PC-9 (cell line): ENCODE data around the gene FMR1. TPM values are rescaled to one million over a fixed set of nuclear protein-coding genes. Genes with fewer than 3 reads are reported as not detected.

Experiments
- BruUV-seq: library from RNA; stranded (reverse); fragments of 400-500 nt; replicated peaks from 2 replicates; lab custom pipeline; 2021; lab: Mats Ljungman, UMichigan
- CTCF ChIA-PET: fragments of 300-600 bp; sonication (Branson Sonifier 250); formaldehyde crosslinking; loops from one replicate; lab custom pipeline; 2022; ENCODE audit warnings: antibody characterized with exemption; lab: Charles Lee
- POLR2A ChIA-PET: fragments of 300-600 bp; sonication (Branson Sonifier 250); formaldehyde crosslinking; loops from one replicate; lab custom pipeline; 2022; ENCODE audit warnings: antibody characterized with exemption; ENCODE audit not compliant: unreplicated experiment; lab: Charles Lee
- DNase-seq, 2 experiments: peaks; one replicate each; pipeline versions ENCODE4 v3.0.0 to v3.0.0-alpha.2; 2015 to 2022; ENCODE audit warnings: mixed read lengths in 1 of 2
- H2AFZ ChIP-seq: fragments of 200-600 bp; sonication (generic); 2 replicates; pipeline ENCODE4 v1.8.1; 2017; ENCODE audit warnings: antibody characterized with exemption
- H3F3A ChIP-seq: fragments of 200-600 bp; sonication (generic); 2 replicates; pipeline ENCODE4 v1.8.1; 2017; ENCODE audit warnings: antibody characterized with exemption, mild to moderate bottlenecking, low read depth; ENCODE audit not compliant: insufficient read depth
- H3K27ac ChIP-seq: fragments of 200-600 bp; sonication (generic); 2 replicates; pipeline ENCODE4 v1.6.1; 2016; ENCODE audit warnings: mixed run types
- H3K27me3 ChIP-seq: fragments of 200-600 bp; sonication (generic); 2 replicates; pipeline ENCODE4 v1.6.1; 2016; ENCODE audit warnings: low read depth, mixed run types; ENCODE audit not compliant: insufficient read depth
- H3K36me3 ChIP-seq: fragments of 200-600 bp; sonication (generic); 2 replicates; pipeline ENCODE4 v1.6.1; 2016; ENCODE audit warnings: low read depth, mixed run types
- H3K4me1 ChIP-seq: fragments of 200-600 bp; sonication (generic); replicated peaks from 2 replicates; pipeline ENCODE4 v1.6.1; 2016; ENCODE audit warnings: mixed run types; ENCODE audit not compliant: insufficient read depth
- H3K4me2 ChIP-seq: fragments of 200-600 bp; sonication (generic); 2 replicates; pipeline ENCODE4 v1.6.1; 2017; ENCODE audit warnings: mixed run types
- H3K4me3 ChIP-seq: fragments of 200-600 bp; sonication (generic); 2 replicates; pipeline ENCODE4 v1.6.1; 2016; ENCODE audit warnings: mixed run types
- H3K79me2 ChIP-seq: fragments of 200-600 bp; sonication (generic); 2 replicates; pipeline ENCODE4 v1.6.1; 2017; ENCODE audit warnings: low read depth, mixed run types
- H3K9me2 ChIP-seq: fragments of 200-600 bp; sonication (generic); 2 replicates; pipeline ENCODE4 v1.8.1; 2017; ENCODE audit warnings: mild to moderate bottlenecking; ENCODE audit not compliant: insufficient read depth
- H3K9me3 ChIP-seq: fragments of 200-600 bp; sonication (generic); 2 replicates; pipeline ENCODE4 v1.8.1; 2016; ENCODE audit warnings: low read depth; ENCODE audit not compliant: insufficient read depth
- H4K20me1 ChIP-seq: fragments of 200-600 bp; sonication (generic); 2 replicates; pipeline ENCODE4 v1.8.1; 2017; ENCODE audit not compliant: insufficient read depth
- EZH2 ChIP-seq: fragments of 200-600 bp; sonication (generic); IDR thresholded peaks from 2 replicates; pipeline ENCODE4 v1.8.0; 2017; ENCODE audit warnings: antibody characterized with exemption, low read depth
- intact Hi-C: fragments of 100-400 bp; cut with micrococcal nuclease; formaldehyde crosslinking; loops from one replicate; pipeline ENCODE4 v1.10.0; 2022; ENCODE audit not compliant: unreplicated experiment
- total RNA-seq: library from RNA; stranded (reverse); gene quantifications from 2 replicates; pipeline ENCODE4 v1.2.3, GENCODE V29; 2021
- TF ChIP-seq, protein P1 (sequence below): fragments of 200-600 bp; sonication (generic); conservative IDR thresholded peaks from 2 replicates; pipeline ENCODE4 v1.6.1; 2017; ENCODE audit warnings: mixed run types, antibody characterized with exemption, mild to moderate bottlenecking, moderate library complexity

The FMR1 gene
- total RNA-seq, 1 experiment from 2014 or later = 99.9 TPM

DNA sequence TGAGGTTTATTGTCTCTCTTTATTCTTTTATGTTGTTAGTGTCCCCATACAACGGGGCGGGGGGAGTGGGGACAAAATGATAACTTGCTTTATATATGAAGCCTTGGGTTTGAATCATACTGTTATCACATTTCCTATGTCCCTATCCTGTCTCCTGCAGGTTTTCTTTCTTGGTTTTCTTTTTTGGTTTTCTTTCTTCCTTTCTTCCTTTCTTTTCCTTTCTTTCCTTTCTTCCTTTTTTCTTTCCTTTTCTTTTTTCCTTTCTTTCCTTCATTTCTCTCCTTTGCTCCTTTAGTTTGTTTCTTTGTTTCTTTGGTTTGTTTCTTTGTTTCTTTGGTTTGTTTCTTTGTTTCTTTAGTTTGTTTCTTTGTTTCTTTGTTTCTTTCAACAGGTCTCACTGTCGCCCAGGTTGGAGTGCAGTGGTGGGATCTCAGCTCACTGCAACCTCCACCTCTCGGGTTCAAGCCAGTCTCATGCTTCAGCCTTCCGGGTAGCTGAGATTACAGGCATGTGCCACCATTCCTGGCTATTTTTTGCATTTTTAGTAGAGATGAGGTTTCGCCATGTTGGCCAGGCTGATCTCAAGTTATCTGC, 4.8 kb downstream of the FMR1 start:
- H2AFZ ChIP-seq = no peak overlapping the region
- H3K27me3 ChIP-seq = no peaks in the 10 kb centered on the region
- 0 out of 2 replicates have a peak, but pooled peaks cover 3% of the 10 kb centered on the region for H3F3A ChIP-seq
- TF ChIP-seq, protein P1, sequence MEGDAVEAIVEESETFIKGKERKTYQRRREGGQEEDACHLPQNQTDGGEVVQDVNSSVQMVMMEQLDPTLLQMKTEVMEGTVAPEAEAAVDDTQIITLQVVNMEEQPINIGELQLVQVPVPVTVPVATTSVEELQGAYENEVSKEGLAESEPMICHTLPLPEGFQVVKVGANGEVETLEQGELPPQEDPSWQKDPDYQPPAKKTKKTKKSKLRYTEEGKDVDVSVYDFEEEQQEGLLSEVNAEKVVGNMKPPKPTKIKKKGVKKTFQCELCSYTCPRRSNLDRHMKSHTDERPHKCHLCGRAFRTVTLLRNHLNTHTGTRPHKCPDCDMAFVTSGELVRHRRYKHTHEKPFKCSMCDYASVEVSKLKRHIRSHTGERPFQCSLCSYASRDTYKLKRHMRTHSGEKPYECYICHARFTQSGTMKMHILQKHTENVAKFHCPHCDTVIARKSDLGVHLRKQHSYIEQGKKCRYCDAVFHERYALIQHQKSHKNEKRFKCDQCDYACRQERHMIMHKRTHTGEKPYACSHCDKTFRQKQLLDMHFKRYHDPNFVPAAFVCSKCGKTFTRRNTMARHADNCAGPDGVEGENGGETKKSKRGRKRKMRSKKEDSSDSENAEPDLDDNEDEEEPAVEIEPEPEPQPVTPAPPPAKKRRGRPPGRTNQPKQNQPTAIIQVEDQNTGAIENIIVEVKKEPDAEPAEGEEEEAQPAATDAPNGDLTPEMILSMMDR = no peak
- no peak for TF ChIP-seq EZH2
- no peak for DNase-seq
- H3K4me3 ChIP-seq = no peak overlapping the region
- intact Hi-C loops = loop anchor here (10.0 kb wide), 1 partner anchor 1578 kb away; no protein-coding TSS in a partner anchor
- no peaks in the 10 kb centered on the region for H3K36me3 ChIP-seq
- H3K9me2 ChIP-seq = no peaks in the 10 kb centered on the region
- ChIA-PET CTCF (no interaction called here), POLR2A (no interaction called here)
- H3K27ac ChIP-seq = no peak overlapping the region
- H3K9me3 ChIP-seq = no peaks in the 10 kb centered on the region
- H3K79me2 ChIP-seq = peaks cover 94% of the 10 kb centered on the region
- peaks cover 75% of the 10 kb centered on the region for H4K20me1 ChIP-seq
- peaks cover 31% of the 10 kb centered on the region for H3K4me1 ChIP-seq
- no peak overlapping the region for H3K4me2 ChIP-seq
- BruUV-seq = no TSS peak

DNA sequence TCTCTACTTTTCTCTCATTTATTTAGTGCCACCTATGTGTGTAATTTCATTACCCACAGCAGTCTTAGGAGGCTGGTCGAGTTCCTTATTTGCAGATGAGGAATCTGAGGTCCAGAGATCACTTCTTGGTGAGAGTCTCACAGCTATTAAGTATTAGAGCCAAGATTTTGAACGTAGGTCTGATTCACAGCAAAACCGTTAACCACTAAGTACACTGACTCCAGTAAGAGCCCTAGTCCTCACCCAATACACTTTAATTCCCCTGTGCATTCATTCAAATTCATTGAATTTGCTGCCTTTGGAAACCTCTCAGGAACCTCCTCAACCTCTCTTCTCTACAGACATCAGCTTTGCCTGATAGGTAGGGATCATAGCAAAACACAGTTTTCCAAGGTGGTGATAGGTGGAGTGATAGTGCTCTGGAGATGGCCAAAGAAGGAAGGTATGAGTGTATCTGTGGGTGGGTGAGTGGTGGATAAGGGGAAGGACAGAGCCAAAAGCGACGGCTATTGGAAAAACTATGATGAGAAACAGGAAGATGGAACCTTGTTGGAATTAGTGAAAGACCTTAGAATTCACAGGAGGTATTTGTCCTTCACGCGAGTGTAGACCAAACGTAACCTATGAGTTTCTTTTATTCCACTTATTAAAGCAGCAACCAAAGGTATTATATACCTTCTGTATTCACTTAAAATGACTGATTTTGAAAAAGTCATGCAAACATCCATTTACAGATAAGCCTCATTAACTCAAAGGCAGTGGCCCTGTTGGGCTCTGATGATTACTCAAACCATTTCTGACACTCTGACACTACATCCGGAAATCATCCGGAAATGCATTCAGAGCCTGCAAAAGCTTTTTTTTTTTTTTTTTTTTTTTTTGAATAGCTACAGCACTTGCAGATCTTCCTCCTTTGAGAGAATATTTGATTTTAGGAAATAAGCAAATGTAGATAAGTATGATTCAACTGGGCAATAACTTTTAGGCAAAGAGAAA, 6.3 kb downstream of the FMR1 start:
- BruUV-seq = no TSS peak
- peaks cover 100% of the 10 kb centered on the region for H3K79me2 ChIP-seq
- intact Hi-C loops = loop anchor here (10.0 kb wide), 1 partner anchor 1577 kb away; no protein-coding TSS in a partner anchor
- H2AFZ ChIP-seq = no peak overlapping the region
- CTCF ChIA-PET = no interaction called here
- H4K20me1 ChIP-seq = peaks cover 79% of the 10 kb centered on the region
- H3K27me3 ChIP-seq = no peaks in the 10 kb centered on the region
- no peak overlapping the region for H3K4me2 ChIP-seq
- no peak overlapping the region for H3K4me3 ChIP-seq
- no peaks in the 10 kb centered on the region for H3K9me2 ChIP-seq
- H3K4me1 ChIP-seq = peaks cover 31% of the 10 kb centered on the region
- TF ChIP-seq, protein P1 = no peak
- TF ChIP-seq EZH2 = no peak
- POLR2A ChIA-PET = no interaction called here
- no peak overlapping the region for H3K27ac ChIP-seq
- no peak for DNase-seq
- no peaks in the 10 kb centered on the region for H3F3A ChIP-seq
- no peaks in the 10 kb centered on the region for H3K36me3 ChIP-seq
- no peaks in the 10 kb centered on the region for H3K9me3 ChIP-seq

DNA sequence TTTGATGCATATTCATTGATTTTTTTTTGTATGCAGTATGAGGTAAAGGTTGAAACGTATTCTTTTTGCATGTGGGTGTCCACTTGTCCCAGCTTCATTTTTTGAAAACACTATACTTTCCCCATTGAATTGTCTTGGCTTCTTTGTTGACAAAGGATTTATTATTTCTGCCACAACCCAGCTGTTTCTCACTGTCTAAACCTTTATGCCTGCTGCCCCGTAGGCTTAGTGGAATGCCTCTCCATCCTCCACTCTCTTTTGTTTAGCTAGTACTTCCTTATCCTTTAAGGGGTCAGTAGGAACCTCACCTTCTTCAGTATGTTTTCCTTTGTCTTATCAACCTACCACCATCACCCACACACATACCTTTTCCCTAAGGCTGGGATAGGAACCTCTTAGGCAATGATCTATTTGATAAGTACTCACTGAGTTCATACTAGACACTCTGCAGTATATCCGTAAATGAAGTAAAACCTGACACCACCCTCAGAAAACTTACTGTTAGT, 8.5 kb downstream of the FMR1 start:
- H3K79me2 ChIP-seq = peaks cover 84% of the 10 kb centered on the region

More for the DNA sequence above, 8.5 kb downstream of the FMR1 start:
- BruUV-seq = no TSS peak
- Histone ChIP-seq H3K27ac (no peak overlapping the region), H3K9me3 (no peaks in the 10 kb centered on the region), H3K4me3 (no peak overlapping the region), H3F3A (no peaks in the 10 kb centered on the region), H3K9me2 (no peaks in the 10 kb centered on the region), H3K27me3 (no peaks in the 10 kb centered on the region), H4K20me1 (peaks cover 60% of the 10 kb centered on the region), H3K4me2 (no peak overlapping the region), H2AFZ (no peak overlapping the region), H3K36me3 (no peaks in the 10 kb centered on the region), H3K4me1 (peaks cover 10% of the 10 kb centered on the region)
- ChIA-PET CTCF (no interaction called here), POLR2A (no interaction called here)
- intact Hi-C loops = no loop called here
- TF ChIP-seq, protein P1 = no peak
- TF ChIP-seq EZH2 = no peak
- DNase-seq = no peak
